Adipose tissue (tissue), 3 donors: ENCODE data around the gene ASGR1. TPM values are rescaled to one million over a fixed set of nuclear protein-coding genes. Genes with fewer than 3 reads are reported as not detected.
"Not testable (repeated sequence)": the region's sequence is repeated elsewhere in the genome, so short reads cannot be mapped to it uniquely, and the experiment has no call there.

Experiments
- H3K27ac ChIP-seq: one replicate; pipeline ENCODE4 v1.5.1; 2013; ENCODE audit warnings: low read depth, low read length
- WGBS, 3 donors: extraction: QIAGEN DNeasy Blood & Tissue Kit; methylation state at CpG; one replicate each; pipeline ENCODE4 v1.1.7; 2013; 5-methylcytosine and 5-hydroxymethylcytosine counted together
- polyA plus RNA-seq, 3 donors: library from polyadenylated mRNA; stranded (reverse); fragments of 200-250 nt; gene quantifications; one replicate each; pipeline ENCODE4 v1.2.3, GENCODE V29; 2013
- donor health status: healthy with polysubstance abuse.
- donor health status: Bipolar disorder and iron deficiency.
- donor health status: healthy.

ASGR1 gene
- polyA plus RNA-seq, 3 donors = 1.0 to 3.4 (median 2.5) TPM

DNA sequence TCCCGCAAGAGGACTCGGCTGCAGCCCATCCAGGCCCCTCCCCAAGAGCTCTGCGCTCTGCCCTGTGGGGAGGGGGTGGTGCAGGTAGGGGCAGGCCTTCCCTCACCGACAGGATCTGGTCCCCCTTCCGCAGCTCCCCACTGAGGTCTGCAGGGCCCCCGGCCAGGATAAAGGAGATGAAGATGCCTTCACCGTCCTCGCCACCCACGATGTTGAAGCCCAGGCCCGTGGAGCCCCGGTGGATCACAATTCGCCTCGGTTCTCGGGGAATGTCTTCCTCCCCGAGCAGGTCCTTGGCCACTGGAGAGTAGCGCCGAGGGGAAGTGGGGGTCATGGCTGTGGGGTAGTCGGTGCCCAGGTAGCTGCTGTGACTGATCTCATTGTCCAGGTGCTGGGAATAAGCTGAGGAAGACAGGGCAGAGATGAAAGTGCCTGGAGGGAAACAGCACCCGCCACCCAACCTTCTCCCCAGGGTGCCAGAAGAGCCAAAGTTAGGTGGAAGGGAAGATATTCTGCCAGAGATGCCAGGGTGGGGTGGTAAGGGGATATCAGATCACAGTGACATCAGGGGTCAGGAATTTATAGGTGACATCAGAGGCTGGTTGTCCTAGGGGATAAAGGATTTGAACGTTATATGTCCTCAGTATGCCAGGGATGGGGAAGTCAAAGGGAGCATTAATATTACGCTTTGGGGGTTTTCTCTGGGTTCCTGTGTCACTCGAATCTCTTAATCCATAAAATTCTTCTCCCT is 17.7 kb upstream of the ASGR1 start:
- H3K27ac ChIP-seq = no peak overlapping the region
- 90 to 92% (median 92%) methylated on average over 22 of the region's 22 CpGs for WGBS, 3 donors

DNA sequence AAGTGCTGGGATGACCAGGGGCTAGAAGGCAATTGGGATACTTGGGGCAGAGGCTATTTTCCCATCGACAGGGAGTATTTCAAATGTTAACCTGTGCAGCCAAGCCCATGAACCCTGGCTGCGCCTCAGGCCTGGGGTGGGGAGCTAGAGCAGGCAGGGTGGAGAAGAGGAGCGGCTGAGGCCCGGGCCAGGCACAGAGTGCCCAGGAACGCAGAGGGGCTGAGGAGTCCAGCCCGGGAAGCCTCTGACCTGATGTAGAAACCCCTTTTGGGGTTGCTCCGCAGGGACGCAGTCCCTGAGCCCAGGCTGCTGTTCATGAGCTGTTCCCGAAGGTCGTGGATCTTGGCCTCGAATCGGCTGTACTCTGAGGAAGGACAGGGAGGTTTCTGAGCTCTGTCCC is 16.8 kb upstream of the ASGR1 start:
- WGBS, 3 donors = 93 to 95% (median 94%) methylated on average over 12 of the region's 12 CpGs
- no peak overlapping the region for H3K27ac ChIP-seq

DNA sequence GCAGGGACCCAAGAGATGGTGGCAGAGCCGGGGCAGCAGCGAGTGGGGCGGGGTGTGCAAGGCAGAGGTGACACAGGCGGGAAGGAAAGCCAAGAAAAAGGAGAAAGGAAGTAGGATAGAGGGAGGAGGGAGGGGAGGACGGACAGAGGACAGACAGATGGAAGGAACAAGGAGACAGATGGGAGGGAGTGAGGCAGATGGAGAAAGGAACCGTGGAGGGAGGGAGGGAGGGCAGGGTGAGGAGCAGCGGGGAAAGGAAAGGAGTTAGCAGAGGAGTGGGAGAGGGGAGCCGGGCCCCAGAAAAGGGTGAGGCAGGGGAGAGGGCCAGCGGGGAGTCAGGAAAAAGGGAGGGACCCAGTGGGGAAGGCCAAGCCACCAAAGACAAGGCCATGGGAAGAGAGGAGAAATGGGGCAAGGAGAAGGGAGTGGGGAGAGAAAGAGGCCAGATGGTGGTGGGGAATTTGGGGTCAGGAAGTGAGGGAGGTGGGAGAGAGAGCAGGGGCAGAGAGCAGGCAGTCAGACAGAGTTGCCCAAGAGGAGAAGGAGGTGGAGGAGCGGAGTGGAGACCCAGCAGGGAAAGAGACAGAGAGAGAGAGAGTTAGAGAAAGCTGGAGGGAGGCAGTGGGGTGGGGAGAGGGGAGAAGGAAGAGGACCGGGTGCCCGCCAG is 13.2 kb upstream of the ASGR1 start:
- 74 to 77% (median 76%) methylated on average over 12 of the region's 12 CpGs for WGBS, 3 donors
- H3K27ac ChIP-seq = no peak overlapping the region

DNA sequence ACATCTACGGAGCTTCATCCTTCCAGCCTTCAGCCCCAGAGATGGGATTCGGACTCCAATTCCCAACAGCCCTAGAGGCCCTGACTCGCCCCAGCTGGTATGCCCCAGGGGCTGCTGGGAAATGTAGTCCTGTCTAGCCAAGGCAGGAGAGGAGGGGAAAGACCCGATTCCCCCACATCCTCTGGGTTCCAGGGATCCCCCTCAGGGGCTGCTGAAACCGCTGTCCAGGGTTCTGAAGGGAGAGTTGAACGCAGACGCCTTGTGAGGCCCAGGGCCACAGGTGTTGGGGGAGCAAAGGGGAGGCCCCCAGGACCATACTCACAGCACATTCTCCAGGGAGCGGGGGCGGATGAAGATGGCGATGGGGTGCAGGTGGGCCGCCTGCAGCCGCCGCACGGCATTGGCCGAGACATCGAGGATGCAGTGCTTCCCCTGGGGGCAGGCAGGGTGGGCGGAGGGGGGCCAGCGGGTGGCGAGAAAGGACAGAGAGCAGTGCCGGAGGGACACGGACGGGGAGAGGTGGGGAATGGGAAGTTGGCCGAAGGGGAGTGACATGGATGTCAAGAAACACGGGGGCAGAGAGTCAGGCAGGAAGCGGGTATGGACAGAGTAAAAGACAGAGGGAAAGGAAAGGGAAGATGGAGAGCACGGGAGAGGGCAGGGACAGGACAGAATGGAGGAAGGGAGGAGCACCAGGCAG is 12.6 kb upstream of the ASGR1 start:
- H3K27ac ChIP-seq = no peak overlapping the region
- WGBS, 3 donors = 74 to 80% (median 75%) methylated on average over 26 of the region's 26 CpGs

- 89 to 95% (median 92%) methylated on average over 12 of the region's 12 CpGs for WGBS, 3 donors
- H3K27ac ChIP-seq = no peak overlapping the region
Observed at GRCh38 chr17:7191069-7191468, 11.9 kb upstream of the ASGR1 start.

DNA sequence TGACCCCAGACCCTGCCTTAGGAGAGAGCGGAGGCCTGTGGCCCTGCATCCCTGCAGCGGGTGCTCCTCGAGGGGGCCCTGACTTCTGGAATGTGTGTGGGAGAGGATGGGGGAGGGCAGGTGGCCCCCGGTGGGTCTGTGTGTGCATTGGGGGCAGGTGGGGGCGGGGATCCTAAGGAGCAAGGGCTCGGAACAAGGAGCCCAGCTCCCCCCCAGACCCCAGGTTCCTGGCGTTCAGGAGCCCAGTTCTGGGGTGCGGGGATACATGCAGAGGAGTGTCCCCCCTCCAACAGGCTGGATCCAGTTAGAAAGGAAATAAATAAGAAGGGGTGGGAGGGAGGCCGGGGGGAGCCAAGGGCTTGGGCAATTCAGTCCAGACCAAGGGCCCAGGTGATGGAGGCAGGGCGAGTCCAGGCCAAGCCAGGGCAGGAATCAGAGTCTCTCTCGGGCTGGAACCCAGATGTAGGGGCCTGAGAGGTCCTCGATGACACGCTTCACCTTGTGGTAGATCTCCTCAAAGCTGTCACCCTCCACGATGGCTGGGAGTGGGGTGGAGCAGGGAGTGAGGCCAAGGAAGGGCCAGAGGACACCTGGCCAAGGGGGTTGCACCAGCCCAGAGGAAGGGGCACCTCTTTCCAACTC is 11.2 kb upstream of the ASGR1 start:
- WGBS, 3 donors = 86 to 92% (median 89%) methylated on average over 12 to 14 of the region's 14 CpGs

GRCh38 chr17:7186241-7186640 is 7.1 kb upstream of the ASGR1 start:
- 59 to 62% (median 61%) methylated on average over 7 of the region's 7 CpGs for WGBS, 3 donors
- no peak overlapping the region for H3K27ac ChIP-seq

More for the DNA sequence above, 11.2 kb upstream of the ASGR1 start:
- no peak overlapping the region for H3K27ac ChIP-seq

DNA sequence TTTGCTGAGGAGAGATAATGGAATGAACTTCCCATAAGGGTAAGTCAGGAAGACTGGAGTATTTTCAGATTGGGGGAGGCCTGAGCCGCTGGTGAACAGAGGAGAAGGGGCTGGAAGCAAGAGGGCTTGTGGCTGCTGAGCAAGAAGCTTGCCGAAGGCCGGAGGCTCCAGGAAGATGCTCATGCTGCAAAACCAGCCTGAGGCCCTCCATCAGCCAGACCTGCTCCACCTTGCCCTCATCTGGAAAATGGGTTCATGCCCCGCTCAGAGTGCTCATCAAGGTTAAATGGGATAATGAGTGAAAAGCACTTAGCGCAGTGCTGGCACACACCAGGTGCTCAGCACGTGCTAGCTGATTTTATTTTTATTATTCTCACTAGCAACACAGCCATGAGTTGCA is 5.5 kb upstream of the ASGR1 start:
- 87 to 93% (median 88%) methylated on average over 6 of the region's 6 CpGs for whole genome bisulfite sequencing, 3 donors
- no peak overlapping the region for H3K27ac ChIP-seq

DNA sequence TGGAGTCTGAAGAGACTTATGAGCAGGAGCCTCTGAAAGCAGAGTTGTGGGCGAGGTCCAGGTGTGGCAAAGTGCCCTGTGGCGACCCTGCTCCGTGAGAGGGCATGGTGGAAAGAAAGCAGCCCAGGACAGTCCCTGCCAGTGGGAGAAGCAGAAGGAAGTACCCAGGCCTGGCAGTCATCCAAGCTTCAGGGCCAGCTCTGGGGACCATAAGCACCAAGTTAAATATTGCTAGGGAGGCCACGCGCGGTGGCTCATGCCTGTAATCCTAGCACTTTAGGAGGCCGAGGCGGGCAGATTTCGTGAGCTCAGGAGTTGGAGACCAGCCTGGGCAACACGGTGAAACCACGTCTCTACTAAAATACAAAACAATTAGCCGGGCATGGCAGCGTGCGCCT is 4.9 kb upstream of the ASGR1 start:
- WGBS, 3 donors = 32 to 59% (median 54%) methylated on average over 14 of the region's 14 CpGs
- no peak overlapping the region for H3K27ac ChIP-seq

DNA sequence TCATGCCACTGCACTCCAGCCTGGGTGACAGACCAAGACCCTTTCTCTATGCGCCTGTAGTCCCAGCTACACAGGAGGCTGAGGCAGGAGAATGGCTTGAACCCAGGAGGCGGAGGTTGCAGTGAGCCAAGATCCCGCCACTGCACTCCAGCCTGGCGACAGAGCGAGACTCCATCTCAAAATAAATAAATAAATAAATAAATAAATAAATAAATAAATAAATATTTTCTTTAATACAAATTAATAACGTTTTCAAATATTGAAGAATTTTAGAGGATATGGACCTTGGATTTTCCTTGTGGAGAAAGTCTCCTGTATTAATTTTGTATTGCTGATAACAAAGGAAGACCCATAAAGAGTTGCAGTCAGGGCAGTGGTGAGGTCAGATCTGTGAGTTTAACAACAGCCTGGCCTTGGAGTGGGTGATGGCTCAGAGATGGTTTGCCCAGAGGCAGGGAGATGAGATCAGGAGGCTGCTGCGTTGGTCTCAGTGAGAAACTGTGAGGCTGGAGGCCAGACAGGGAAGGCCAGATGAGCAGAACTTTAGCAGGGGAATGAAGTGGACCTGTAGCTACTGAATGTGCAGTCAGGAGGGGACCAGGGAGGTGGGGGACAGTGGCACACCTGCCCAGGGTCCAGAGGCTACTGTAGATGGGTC is 4.4 kb upstream of the ASGR1 start:
- H3K27ac ChIP-seq = no peak overlapping the region
- 79 to 85% (median 85%) methylated on average over 7 of the region's 7 CpGs for WGBS, 3 donors

GRCh38 chr17:7182101-7182500 is 2.9 kb upstream of the ASGR1 start:
- H3K27ac ChIP-seq = not testable (repeated sequence)
- WGBS, 3 donors = 95 to 100% (median 97%) methylated on average over 2 of the region's 2 CpGs

- H3K27ac ChIP-seq = no peak overlapping the region
- 74 to 84% (median 75%) methylated on average over 11 of the region's 11 CpGs for WGBS, 3 donors
Observed at GRCh38 chr17:7178973-7179316, 225 bp downstream of the ASGR1 start.

- H3K27ac ChIP-seq = no peak overlapping the region
- WGBS, 3 donors = 4 to 9% (median 7%) methylated on average over 15 to 18 of the region's 18 CpGs
Observed at GRCh38 chr17:7177954-7178477, 1.2 kb downstream of the ASGR1 start.

DNA sequence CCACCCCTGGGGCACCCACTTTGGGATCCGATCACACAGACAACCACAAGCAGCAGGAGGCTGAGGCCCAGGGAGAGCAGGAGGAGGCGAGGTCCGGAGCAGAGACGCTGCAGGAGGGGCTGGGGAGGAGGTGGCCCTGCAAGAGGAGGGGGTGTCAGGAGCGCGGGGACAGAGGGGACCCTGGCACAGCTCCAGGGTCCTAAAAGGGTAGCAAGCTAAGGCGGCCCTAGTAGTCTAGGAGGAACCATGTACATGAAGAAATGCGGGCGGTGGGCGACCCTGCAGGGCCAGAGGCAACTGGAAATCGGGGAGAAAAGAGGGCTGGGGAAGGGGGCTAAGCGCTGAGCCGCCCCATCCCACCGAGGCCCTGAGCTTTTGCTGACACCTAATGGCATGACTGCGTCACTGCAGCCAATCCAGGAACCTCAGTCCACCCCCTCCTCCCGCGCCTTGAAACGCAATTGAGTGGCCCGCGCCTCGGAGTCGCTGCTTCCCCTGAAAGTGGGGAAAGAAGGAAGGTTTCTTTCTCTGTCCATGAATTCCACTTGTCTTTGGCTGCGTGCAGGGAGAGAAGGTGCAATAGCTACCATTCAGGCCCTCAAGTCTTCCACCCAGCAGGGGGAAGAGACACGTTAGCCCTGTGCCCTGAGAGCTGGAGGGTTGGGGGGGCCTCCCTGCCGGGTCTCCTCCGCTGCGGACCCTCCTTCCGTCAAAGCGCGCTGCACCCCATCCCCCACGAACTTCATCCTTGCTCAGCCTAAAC is 1.8 kb downstream of the ASGR1 start:
- WGBS, 3 donors = 2 to 4% (median 3%) methylated on average over 31 of the region's 31 CpGs
- H3K27ac ChIP-seq = no peak overlapping the region

GRCh38 chr17:7176841-7177190 is 2.4 kb downstream of the ASGR1 start:
- no peak overlapping the region for H3K27ac ChIP-seq
- WGBS, 3 donors = 7 to 27% (median 11%) methylated on average over 17 of the region's 17 CpGs

GRCh38 chr17:7176107-7176840 is 2.9 kb downstream of the ASGR1 start:
- 76 to 96% (median 92%) methylated on average over 1 of the region's 1 CpG for WGBS, 3 donors
- H3K27ac ChIP-seq = no peak overlapping the region

- WGBS, 3 donors = 89 to 94% (median 94%) methylated on average over 5 of the region's 5 CpGs
Observed at GRCh38 chr17:7175330-7175733, 3.8 kb downstream of the ASGR1 start.

More at GRCh38 chr17:7175330-7175733, 3.8 kb downstream of the ASGR1 start:
- no peak overlapping the region for H3K27ac ChIP-seq
